HG02938 (cell line): ENCODE measurements around the gene CYFIP2.

ENCODE experiments used
- ATAC-seq: cut with Tn5 transposase; IDR thresholded peaks from one replicate; pipeline ENCODE4 v1.9.1; 2021; ENCODE audit warnings: mild to moderate bottlenecking, moderate library complexity; ENCODE audit not compliant: unreplicated experiment

CYFIP2 gene

GRCh38 chr5:157352756-157353340 lies 86.9 kb downstream of the CYFIP2 start:
- ATAC-seq, result no peak

GRCh38 chr5:157354800-157355199 lies 88.9 kb downstream of the CYFIP2 start:
- ATAC-seq, result no peak

- no peak for ATAC-seq
These were observed 90.7 kb downstream of the CYFIP2 start for GRCh38 chr5:157356576-157356975.

- no peak for ATAC-seq
These were observed 91.9 kb downstream of the CYFIP2 start for GRCh38 chr5:157357823-157358222.

GRCh38 chr5:157358871-157359270 lies 92.9 kb downstream of the CYFIP2 start:
- ATAC-seq, result no peak

- ATAC-seq, result no peak
These were observed 93.6 kb downstream of the CYFIP2 start for GRCh38 chr5:157359356-157360055.

- ATAC-seq, result no peak
These were observed 96.1 kb downstream of the CYFIP2 start for GRCh38 chr5:157362012-157362411.

- ATAC-seq, result no peak
These were observed 96.6 kb downstream of the CYFIP2 start for GRCh38 chr5:157362502-157362901.

- no peak for ATAC-seq
These were observed 97.1 kb downstream of the CYFIP2 start for GRCh38 chr5:157362982-157363381.

- no peak for ATAC-seq
These were observed 99.8 kb downstream of the CYFIP2 start for GRCh38 chr5:157365732-157366131.

- ATAC-seq, result no peak
These were observed 101.1 kb downstream of the CYFIP2 start for GRCh38 chr5:157366741-157367674.

- no peak for ATAC-seq
These were observed 103.6 kb downstream of the CYFIP2 start for GRCh38 chr5:157369507-157369906.

- ATAC-seq, result no peak
These were observed 105.0 kb downstream of the CYFIP2 start for GRCh38 chr5:157370967-157371366.

- no peak for ATAC-seq
These were observed 105.9 kb downstream of the CYFIP2 start for GRCh38 chr5:157371655-157372471.

- no peak for ATAC-seq
These were observed 106.5 kb downstream of the CYFIP2 start for GRCh38 chr5:157372472-157372822.

GRCh38 chr5:157378509-157378908 lies 112.6 kb downstream of the CYFIP2 start:
- no peak for ATAC-seq

GRCh38 chr5:157379983-157380382 lies 114.1 kb downstream of the CYFIP2 start:
- ATAC-seq, result no peak

- ATAC-seq, result no peak
These were observed 115.8 kb downstream of the CYFIP2 start for GRCh38 chr5:157381746-157382145.

- no peak for ATAC-seq
These were observed 117.3 kb downstream of the CYFIP2 start for GRCh38 chr5:157382996-157383800.
